Neural progenitor cell (in vitro differentiated cells): ENCODE results near the gene CFAP20DC. TPM values are rescaled to one million over a fixed set of nuclear protein-coding genes. Genes with fewer than 3 reads are reported as not detected.
"Not testable (repeated sequence)": the region's sequence is repeated elsewhere in the genome, so short reads cannot be mapped to it uniquely, and the experiment has no call there.

Experiments
- DNase-seq: peaks from one replicate; pipeline ENCODE4 v3.0.0-alpha.2; 2016; ENCODE audit warnings: low spot score
- H2AFZ ChIP-seq: fragments of 200-600 bp; sonication (generic); replicated peaks from 2 replicates; pipeline ENCODE4 v1.6.1; 2016; ENCODE audit warnings: antibody characterized with exemption
- H3F3A ChIP-seq: fragments of 200-600 bp; sonication (generic); 2 replicates; pipeline ENCODE4 v1.6.1; 2016; ENCODE audit warnings: antibody characterized with exemption, low read depth
- H3K27ac ChIP-seq: fragments of 200-600 bp; sonication (generic); 2 replicates; pipeline ENCODE4 v1.5.1; 2016; ENCODE audit warnings: mild to moderate bottlenecking
- H3K27me3 ChIP-seq: fragments of 200-600 bp; sonication (generic); 2 replicates; pipeline ENCODE4 v1.6.1; 2016; ENCODE audit warnings: mild to moderate bottlenecking, moderate library complexity
- H3K36me3 ChIP-seq: fragments of 200-600 bp; sonication (generic); 2 replicates; pipeline ENCODE4 v1.5.1; 2016
- H3K4me1 ChIP-seq: fragments of 200-600 bp; sonication (generic); 2 replicates; pipeline ENCODE4 v1.6.1; 2016; ENCODE audit warnings: mixed run types
- H3K4me2 ChIP-seq: fragments of 200-600 bp; sonication (generic); 2 replicates; pipeline ENCODE4 v1.6.1; 2016
- H3K4me3 ChIP-seq: fragments of 200-600 bp; sonication (generic); 2 replicates; pipeline ENCODE4 v1.5.1; 2016
- H3K79me2 ChIP-seq: fragments of 200-600 bp; sonication (generic); 2 replicates; pipeline ENCODE4 v1.6.1; 2016; ENCODE audit warnings: low read depth
- H3K9ac ChIP-seq: fragments of 200-600 bp; sonication (generic); 2 replicates; pipeline ENCODE4 v1.6.1; 2016
- H3K9me3 ChIP-seq: fragments of 200-600 bp; sonication (generic); 2 replicates; pipeline ENCODE4 v1.5.1; 2016; ENCODE audit warnings: low read depth
- H4K20me1 ChIP-seq: fragments of 200-600 bp; sonication (generic); 2 replicates; pipeline ENCODE4 v1.6.1; 2016; ENCODE audit warnings: low read depth
- H3K27ac Mint-ChIP-seq: 3 replicates; pipeline ENCODE4 v1.8.0; 2021; ENCODE audit warnings: mixed read lengths
- H3K27me3 Mint-ChIP-seq: 2 replicates; pipeline ENCODE4 v1.8.0; 2022; ENCODE audit warnings: low read depth, mild to moderate bottlenecking, inconsistent platforms, moderate library complexity, mixed read lengths; ENCODE audit not compliant: insufficient read depth
- H3K36me3 Mint-ChIP-seq: 3 replicates; pipeline ENCODE4 v1.8.0; 2021; ENCODE audit warnings: mixed read lengths
- H3K4me1 Mint-ChIP-seq: 3 replicates; pipeline ENCODE4 v1.8.0; 2021; ENCODE audit warnings: mixed read lengths
- H3K4me3 Mint-ChIP-seq: 3 replicates; pipeline ENCODE4 v1.8.0; 2021; ENCODE audit warnings: mild to moderate bottlenecking, moderate library complexity, mixed read lengths
- H3K9me3 Mint-ChIP-seq: 3 replicates; pipeline ENCODE4 v1.8.0; 2020; ENCODE audit warnings: mixed read lengths
- CTCF ChIP-seq: fragments of 200-600 bp; sonication (generic); IDR thresholded peaks from 2 replicates; pipeline ENCODE4 v1.5.1; 2017; ENCODE audit warnings: antibody characterized with exemption, mild to moderate bottlenecking
- EZH2 ChIP-seq: fragments of 200-600 bp; sonication (generic); IDR thresholded peaks from 2 replicates; pipeline ENCODE4 v1.6.1; 2017; ENCODE audit warnings: antibody characterized with exemption, mild to moderate bottlenecking, moderate library complexity
- EZH2phosphoT487 ChIP-seq: fragments of 200-600 bp; sonication (generic); IDR thresholded peaks from 2 replicates; pipeline ENCODE4 v1.6.1; 2017; ENCODE audit warnings: antibody characterized with exemption
- total RNA-seq: library from RNA; depleted of rRNA; stranded (reverse); fragments of >200 nt; gene quantifications from 2 replicates; pipeline ENCODE4 v1.2.3, GENCODE V29; 2015; ENCODE audit warnings: low replicate concordance

CFAP20DC gene
- total RNA-seq, 1 donor from 2014 or later = 14.0 TPM

- Histone ChIP-seq H3K9ac (no peak overlapping the region), H3K79me2 (no peaks in the 10 kb centered on the region), H3K4me1 (peaks cover 7% of the 10 kb centered on the region), H3K4me3 (no peak overlapping the region), H2AFZ (no peak overlapping the region), H3K4me2 (no peak overlapping the region), H3K36me3 (no peaks in the 10 kb centered on the region), H3K27ac (no peak overlapping the region), H4K20me1 (no peaks in the 10 kb centered on the region), H3K9me3 (no peaks in the 10 kb centered on the region), H3F3A (no peaks in the 10 kb centered on the region), H3K27me3 (no peaks in the 10 kb centered on the region)
- Mint-ChIP-seq H3K4me3 (no peak overlapping the region), H3K27me3 (peaks cover 3% of the 10 kb centered on the region), H3K36me3 (no peaks in the 10 kb centered on the region), H3K9me3 (peaks cover 17% of the 10 kb centered on the region), H3K4me1 (no peaks in the 10 kb centered on the region), H3K27ac (no peak overlapping the region)
- no peak for DNase-seq
- TF ChIP-seq EZH2 (no peak), CTCF (no peak), EZH2phosphoT487 (no peak)
Measured at GRCh38 chr3:58898513-58898912, 151.3 kb downstream of the CFAP20DC start.

- Mint-ChIP-seq H3K36me3 (no peaks in the 10 kb centered on the region), H3K9me3 (peaks cover 22% of the 10 kb centered on the region), H3K27ac (no peak overlapping the region), H3K27me3 (peaks cover 6% of the 10 kb centered on the region), H3K4me1 (no peaks in the 10 kb centered on the region), H3K4me3 (no peak overlapping the region)
- H3K27me3 ChIP-seq = no peaks in the 10 kb centered on the region
- no peak overlapping the region for H3K4me3 ChIP-seq
- DNase-seq = no peak
- H3K4me1 ChIP-seq = peaks cover 7% of the 10 kb centered on the region
- H3K79me2 ChIP-seq = no peaks in the 10 kb centered on the region
- H2AFZ ChIP-seq = no peak overlapping the region
- H3K4me2 ChIP-seq = no peak overlapping the region
- H3K27ac ChIP-seq = no peak overlapping the region
- H4K20me1 ChIP-seq = no peaks in the 10 kb centered on the region
- TF ChIP-seq EZH2phosphoT487 (no peak), CTCF (no peak), EZH2 (no peak)
- H3K36me3 ChIP-seq = no peaks in the 10 kb centered on the region
- no peaks in the 10 kb centered on the region for H3K9me3 ChIP-seq
- no peaks in the 10 kb centered on the region for H3F3A ChIP-seq
- no peak overlapping the region for H3K9ac ChIP-seq
Measured at GRCh38 chr3:58897646-58898045, 152.2 kb downstream of the CFAP20DC start.

- H3K79me2 ChIP-seq, H4K20me1 ChIP-seq, H2AFZ ChIP-seq, H3K4me3 ChIP-seq, H3K9ac ChIP-seq, H3F3A ChIP-seq, H3K27ac ChIP-seq, H3K9me3 ChIP-seq, H3K4me1 Mint-ChIP-seq, H3K4me1 ChIP-seq, H3K36me3 Mint-ChIP-seq, H3K27me3 Mint-ChIP-seq, H3K27me3 ChIP-seq, H3K36me3 ChIP-seq, H3K4me2 ChIP-seq, H3K4me3 Mint-ChIP-seq, DNase-seq, H3K27ac Mint-ChIP-seq: not testable (repeated sequence)
- H3K9me3 Mint-ChIP-seq = peaks cover 30% of the 10 kb centered on the region
Measured at GRCh38 chr3:58895678-58896077, 154.1 kb downstream of the CFAP20DC start.

GRCh38 chr3:58892526-58892925, 157.3 kb downstream of the CFAP20DC start:
- not testable (repeated sequence) for H3K4me3 Mint-ChIP-seq, H3K36me3 Mint-ChIP-seq, H3K36me3 ChIP-seq, H3K27me3 ChIP-seq, H3K9ac ChIP-seq, H3K9me3 ChIP-seq, H3K27ac ChIP-seq, H4K20me1 ChIP-seq, H3K4me1 ChIP-seq, H3F3A ChIP-seq, H3K4me2 ChIP-seq, H3K27me3 Mint-ChIP-seq, H3K27ac Mint-ChIP-seq, H2AFZ ChIP-seq, H3K4me3 ChIP-seq, H3K4me1 Mint-ChIP-seq, DNase-seq, H3K79me2 ChIP-seq
- peaks cover 30% of the 10 kb centered on the region for H3K9me3 Mint-ChIP-seq
